CD4-positive, alpha-beta T cell treated with Interleukin-12 subunit alpha and Interleukin-12 subunit beta, for 1 hour (primary cell): ENCODE data around the gene KRT32.

Experiments used
- DNase-seq: peaks from one replicate; pipeline ENCODE4 v3.0.0-alpha.2; 2020

The KRT32 gene

DNA sequence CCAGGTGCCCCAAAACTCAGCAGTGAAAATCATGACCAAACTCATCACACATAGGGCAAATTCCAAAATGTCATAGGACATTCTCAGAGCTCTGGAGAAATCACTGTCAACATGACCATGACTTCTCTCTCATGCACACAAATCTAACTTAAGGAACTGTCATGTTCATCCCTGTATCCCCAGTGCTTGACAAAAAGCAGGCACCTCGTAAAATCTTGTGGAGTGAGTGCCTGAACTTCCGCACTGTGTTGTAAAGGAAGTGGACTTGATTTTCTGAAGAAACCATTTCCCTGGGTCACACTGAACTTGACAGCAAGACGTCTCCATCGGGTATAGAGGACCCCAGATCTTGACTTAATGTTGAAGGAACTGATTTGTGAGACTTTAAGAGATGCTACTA is 45.6 kb downstream of the KRT32 start:
- DNase-seq = no peak

GRCh38 chr17:41421116-41421515 is 46.1 kb downstream of the KRT32 start:
- DNase-seq = no peak

DNA sequence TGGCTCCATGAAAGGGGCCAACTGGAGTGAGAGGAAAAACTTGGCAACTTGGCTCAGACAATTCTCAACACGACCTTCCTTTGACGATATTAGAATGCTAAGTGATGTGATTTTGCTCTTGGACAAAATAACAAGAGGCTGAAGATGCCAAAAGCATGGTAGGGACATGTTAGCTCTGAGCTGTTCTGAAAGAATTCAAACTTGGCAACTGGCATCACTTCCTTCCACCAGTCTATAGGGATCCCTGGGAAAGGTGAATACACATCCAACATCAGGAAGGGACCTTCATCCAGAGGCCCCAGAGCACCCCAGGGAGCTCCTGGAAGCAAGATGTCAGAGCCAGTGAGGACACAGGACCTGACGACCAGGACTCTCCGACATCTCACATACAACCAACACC is 47.1 kb downstream of the KRT32 start:
- DNase-seq = no peak

DNA sequence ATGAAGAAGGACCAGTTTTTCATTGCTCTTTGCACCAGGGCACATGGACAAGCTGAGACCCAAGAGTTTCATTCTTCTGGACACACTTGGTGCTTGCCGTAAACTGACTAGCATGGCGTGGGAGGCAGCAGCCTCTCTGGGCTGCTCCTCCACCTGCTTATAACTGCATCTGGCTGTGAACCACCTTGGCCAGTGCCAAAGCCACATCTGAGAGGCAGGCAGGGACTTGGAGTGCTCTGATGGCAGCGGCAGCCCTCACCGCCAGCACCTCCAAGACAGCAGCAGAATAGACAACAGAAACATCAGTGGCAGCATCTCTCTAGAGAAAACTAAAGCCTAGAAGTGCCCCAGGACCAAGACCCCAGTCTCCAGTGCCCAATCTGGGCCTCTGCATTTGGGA is 47.5 kb downstream of the KRT32 start:
- DNase-seq = no peak

- DNase-seq = no peak
Measured at GRCh38 chr17:41418116-41418860, 48.9 kb downstream of the KRT32 start.

- no peak for DNase-seq
Measured at GRCh38 chr17:41417576-41418015, 49.6 kb downstream of the KRT32 start.

GRCh38 chr17:41417127-41417526 is 50.1 kb downstream of the KRT32 start:
- DNase-seq = no peak

GRCh38 chr17:41416479-41416878 is 50.7 kb downstream of the KRT32 start:
- no peak for DNase-seq

DNA sequence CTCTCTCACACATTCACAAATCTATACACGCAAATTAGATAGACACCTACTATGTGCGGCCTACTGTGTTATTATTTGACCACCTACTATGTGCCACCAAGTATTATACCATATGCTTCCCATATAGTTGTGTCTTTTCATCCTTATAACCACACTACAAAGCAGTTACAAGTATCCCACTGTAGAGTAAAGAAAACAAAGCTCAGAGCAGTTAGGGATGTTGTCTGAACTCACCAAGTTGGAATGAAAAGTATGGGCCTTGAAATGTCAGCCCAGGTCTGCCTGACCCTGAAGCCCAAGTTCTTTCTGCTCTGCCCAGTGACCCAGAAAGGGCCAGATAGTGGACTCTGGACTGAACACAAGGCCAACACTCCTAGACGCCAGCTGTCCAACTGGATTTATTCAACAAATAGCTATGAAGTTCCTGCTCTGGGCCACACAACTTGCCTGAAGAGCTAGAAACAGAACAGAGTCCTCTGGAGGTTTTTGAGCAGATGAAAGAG is 51.3 kb downstream of the KRT32 start:
- DNase-seq = no peak

DNA sequence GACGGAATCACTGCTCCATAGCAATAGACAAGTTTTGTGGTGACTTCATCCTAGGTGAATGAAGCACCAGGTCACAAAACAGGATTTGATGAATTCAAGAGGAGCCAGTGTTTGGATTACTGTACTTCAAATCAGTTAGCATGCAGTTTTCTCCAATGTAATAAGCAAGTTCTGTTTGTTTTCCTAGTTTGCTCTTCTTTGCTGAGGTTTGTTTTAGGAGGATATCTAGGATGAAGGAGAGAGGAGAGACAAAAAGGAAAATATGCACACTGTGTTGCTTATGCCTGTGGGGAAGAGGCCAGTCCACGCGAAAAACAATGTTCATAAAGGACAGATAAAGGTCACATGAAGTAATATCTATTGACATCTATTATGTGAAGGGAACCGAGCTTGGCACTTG is 51.8 kb downstream of the KRT32 start:
- no peak for DNase-seq

DNA sequence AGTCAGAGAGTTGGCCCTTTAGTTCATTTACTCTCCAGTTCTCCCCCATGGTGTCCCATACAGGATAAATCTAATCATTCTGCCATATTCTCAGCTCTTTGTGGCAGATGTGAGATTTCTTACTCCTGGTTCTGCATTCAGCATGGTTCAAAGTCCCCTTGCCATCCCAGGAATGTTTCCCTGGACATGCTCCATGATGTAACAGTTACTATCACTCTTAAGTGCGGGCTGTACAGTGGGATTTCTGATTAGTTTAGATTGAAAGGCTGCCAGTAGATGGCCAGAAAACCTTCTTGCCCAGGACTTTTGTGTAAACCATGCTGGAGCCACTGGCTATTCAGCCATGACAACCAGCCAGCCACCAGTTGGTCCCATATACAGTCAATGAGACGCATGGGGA is 53.2 kb downstream of the KRT32 start:
- no peak for DNase-seq

DNA sequence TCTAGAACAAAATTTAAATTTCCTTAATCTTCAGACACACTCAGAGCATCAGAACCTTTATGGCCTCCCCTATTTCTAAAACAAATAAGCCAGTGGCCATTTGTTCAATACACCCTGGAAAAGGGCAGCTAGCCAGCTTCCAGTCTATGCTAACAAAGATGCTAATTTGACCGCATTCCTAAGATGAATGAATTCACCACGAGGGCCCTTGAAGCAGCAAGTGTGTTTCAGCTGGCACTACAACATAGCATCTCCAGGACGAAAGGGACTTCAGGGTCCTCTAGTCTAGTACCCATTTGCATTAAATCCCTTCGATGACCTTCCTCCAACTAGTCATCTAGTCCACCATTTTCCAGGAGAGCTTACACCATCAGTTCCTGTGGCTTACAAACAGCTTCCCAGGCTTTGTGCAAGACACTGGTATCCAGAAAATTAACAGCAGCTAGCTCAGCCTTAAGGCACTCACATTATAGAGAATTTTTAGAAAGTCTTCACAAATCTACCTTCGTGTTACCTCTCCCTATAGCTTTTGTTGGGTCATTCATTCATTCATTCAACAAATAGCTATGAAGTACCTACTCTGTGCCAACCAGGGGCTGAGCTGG is 53.7 kb downstream of the KRT32 start:
- DNase-seq = no peak

DNA sequence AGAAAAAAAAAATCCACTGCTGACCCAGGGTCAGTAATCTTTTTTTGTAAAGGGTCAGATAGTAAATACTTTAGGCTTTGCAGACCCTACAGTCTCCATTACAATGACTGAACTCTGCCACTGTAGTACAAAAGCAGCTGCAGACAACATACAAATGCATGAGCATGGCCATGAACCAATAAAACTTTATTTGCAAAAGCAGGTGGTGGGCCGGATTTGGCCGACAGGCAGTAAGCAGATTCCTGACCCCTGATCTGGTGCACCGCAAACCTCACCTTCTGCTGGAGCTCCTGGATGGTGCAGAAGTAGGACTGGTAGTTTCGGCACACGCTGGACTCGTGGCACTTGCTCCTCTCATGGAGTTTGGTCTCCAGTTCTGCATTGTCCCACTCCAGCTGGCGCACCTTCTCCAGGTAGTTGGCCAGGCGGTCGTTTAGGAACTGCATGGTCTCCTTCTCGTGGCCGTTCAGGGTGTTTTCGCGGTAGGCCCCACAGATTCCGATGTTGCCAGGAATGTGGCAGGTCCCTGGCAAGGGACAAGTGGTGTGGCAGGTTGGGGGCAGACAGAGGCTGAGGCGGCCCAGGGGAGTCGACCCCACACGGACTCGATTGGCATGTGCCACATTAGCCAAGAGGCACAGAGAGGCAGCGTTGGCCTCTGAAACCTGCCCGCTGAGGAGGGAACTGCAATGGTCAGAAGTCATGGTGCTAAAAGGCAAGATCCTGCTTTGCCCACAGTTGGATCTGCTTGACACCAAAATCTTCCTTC is 55.9 kb downstream of the KRT32 start:
- no peak for DNase-seq
